CD8-positive, alpha-beta memory T cell (primary cell): ENCODE measurements around the gene PRAMEF12. TPM values are rescaled to one million over a fixed set of nuclear protein-coding genes. Genes with fewer than 3 reads are reported as not detected.
"Not testable (repeated sequence)": the region's sequence is repeated elsewhere in the genome, so short reads cannot be mapped to it uniquely, and the experiment has no call there.

Experiments
- CTCF ChIA-PET: fragments of 350-600 bp; sonication (Branson Sonifier 250); formaldehyde crosslinking; loops from one replicate; lab custom pipeline; 2021; ENCODE audit warnings: antibody characterized with exemption; lab: Charles Lee
- POLR2A ChIA-PET: fragments of 350-600 bp; sonication (Branson Sonifier 250); formaldehyde crosslinking; loops from one replicate; lab custom pipeline; 2021; ENCODE audit warnings: antibody characterized with exemption; lab: Charles Lee
- DNase-seq, 5 donors: peaks; one replicate each; pipeline versions ENCODE4 v3.0.0 to v3.0.0-alpha.2; 2020 to 2022; ENCODE audit warnings: mixed read lengths in 1 of 5
- H3K27ac ChIP-seq: one replicate; pipeline ENCODE4 v1.7.0; 2013; ENCODE audit warnings: low read depth, mild to moderate bottlenecking, low read length, moderate library complexity
- H3K27me3 ChIP-seq: 2 replicates; pipeline ENCODE4 v1.7.0; 2013; ENCODE audit warnings: low read length, mild to moderate bottlenecking; ENCODE audit not compliant: insufficient read depth, poor library complexity, severe bottlenecking
- H3K36me3 ChIP-seq: 2 replicates; pipeline ENCODE4 v1.7.0; 2013; ENCODE audit warnings: mild to moderate bottlenecking, low read length, moderate library complexity; ENCODE audit not compliant: insufficient read depth
- H3K4me1 ChIP-seq: 2 replicates; pipeline ENCODE4 v1.7.0; 2013; ENCODE audit warnings: mild to moderate bottlenecking, low read length, moderate library complexity; ENCODE audit not compliant: insufficient read depth
- H3K4me3 ChIP-seq: 2 replicates; pipeline ENCODE4 v1.7.0; 2013; ENCODE audit warnings: mild to moderate bottlenecking, low read length
- H3K9me3 ChIP-seq: 2 replicates; pipeline ENCODE4 v1.7.0; 2013; ENCODE audit warnings: mild to moderate bottlenecking, low read length
- H3K27ac Mint-ChIP-seq, 8 donors: one replicate each; pipeline ENCODE4 v1.8.0; 2020 to 2021; ENCODE audit warnings: mixed read lengths in 8 of 8, mild to moderate bottlenecking in 6 of 8, inconsistent platforms in 3 of 8, moderate library complexity in 3 of 8
- H3K27me3 Mint-ChIP-seq, 2 donors: one replicate each; pipeline ENCODE4 v1.8.0; 2020 to 2021; ENCODE audit warnings: mixed read lengths in 2 of 2, mild to moderate bottlenecking in 1 of 2, moderate library complexity in 1 of 2
- H3K36me3 Mint-ChIP-seq, 3 donors: one replicate each; pipeline ENCODE4 v1.8.0; 2020 to 2021; ENCODE audit warnings: mixed read lengths in 3 of 3, inconsistent platforms in 1 of 3, mild to moderate bottlenecking in 1 of 3
- H3K4me1 Mint-ChIP-seq, 3 donors: one replicate each; pipeline ENCODE4 v1.8.0; 2020 to 2021; ENCODE audit warnings: mixed read lengths in 3 of 3, inconsistent platforms in 1 of 3, mild to moderate bottlenecking in 1 of 3
- H3K4me3 Mint-ChIP-seq, 7 donors: one replicate each; pipeline ENCODE4 v1.8.0; 2020 to 2021; ENCODE audit warnings: mixed read lengths in 7 of 7, mild to moderate bottlenecking in 6 of 7, moderate library complexity in 4 of 7, inconsistent platforms in 2 of 7
- H3K9me3 Mint-ChIP-seq, 5 donors: one replicate each; pipeline ENCODE4 v1.8.0; 2020 to 2022; ENCODE audit warnings: mixed read lengths in 5 of 5, mild to moderate bottlenecking in 3 of 5, moderate library complexity in 2 of 5, inconsistent platforms in 1 of 5
- polyA plus RNA-seq: library from polyadenylated mRNA; unstranded; fragments of 300-500 nt; fragmentation: Illumina TruSeq; gene quantifications from one replicate; pipeline ENCODE4 v1.2.3, GENCODE V29; 2021
- total RNA-seq, 2 experiments: library from RNA; stranded (reverse); gene quantifications; one replicate each; pipeline ENCODE4 v1.2.3, GENCODE V29; 2021

Gene PRAMEF12
- total RNA-seq: not detected
- not detected for polyA plus RNA-seq

DNA sequence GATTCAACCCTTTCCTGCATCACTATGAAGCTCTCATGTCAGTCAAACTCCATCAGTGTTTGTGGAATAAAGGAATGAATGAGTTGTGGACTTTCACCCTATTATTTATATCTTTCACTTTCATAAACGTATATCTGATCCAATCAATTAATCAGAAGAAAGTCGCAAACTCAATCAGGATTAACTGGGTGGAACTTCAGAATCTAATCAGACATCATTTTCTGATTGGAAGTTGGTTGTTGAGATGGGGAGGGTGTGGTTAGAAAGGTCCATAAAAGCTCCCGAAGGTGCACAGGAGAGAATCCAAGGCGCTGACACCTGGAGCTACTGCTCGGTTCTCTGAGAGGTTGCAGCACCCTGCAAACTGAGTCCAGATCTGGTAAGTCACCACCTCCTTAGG is at the start of gene PRAMEF12:
Gene PRAMEF12 (plus strand): TSS at position 301 of the 400 bp plus-strand sequence. CDS start 1,130 bp downstream, outside the sequence.
- no peak for DNase-seq
- no peaks in the 10 kb centered on the region for H3K9me3 ChIP-seq
- H3K36me3 ChIP-seq: no peaks in the 10 kb centered on the region
- ChIA-PET POLR2A (no interaction called here), CTCF (no interaction called here)
- Mint-ChIP-seq H3K27me3 (peaks cover 36 to 69% of the 10 kb centered on the region in 2 donors), H3K9me3 (no peaks in the 10 kb centered on the region), H3K36me3 (no peaks in the 10 kb centered on the region), H3K4me3 (no peak within 1 kb of the TSS), H3K4me1 (no peaks in the 10 kb centered on the region), H3K27ac (no peak within 1 kb of the TSS)
- no peak within 1 kb of the TSS for H3K4me3 ChIP-seq
- no peak within 1 kb of the TSS for H3K27ac ChIP-seq
- peaks cover 8% of the 10 kb centered on the region for H3K27me3 ChIP-seq
- H3K4me1 ChIP-seq: no peaks in the 10 kb centered on the region

DNA sequence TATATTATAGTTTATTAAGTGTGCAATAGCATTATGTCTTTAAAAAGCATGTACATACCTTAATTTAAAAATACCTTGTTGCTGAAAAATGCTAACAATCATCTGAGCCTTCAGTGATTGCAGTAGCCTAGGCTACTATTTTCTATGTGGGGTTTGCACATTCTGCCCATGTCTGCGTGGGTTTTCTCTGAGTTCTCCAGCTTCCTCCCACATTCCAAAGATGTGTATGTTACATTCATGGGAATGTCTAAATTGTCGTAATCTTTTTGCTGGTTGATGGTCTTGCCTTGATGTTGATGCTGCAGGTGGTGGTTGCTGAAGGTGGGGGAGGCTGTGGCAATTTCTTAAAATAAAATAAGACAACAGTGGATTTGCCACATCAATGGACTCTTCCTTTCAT is 45.1 kb upstream of the PRAMEF12 start:
- Histone ChIP-seq H3K4me1 (no peaks in the 10 kb centered on the region), H3K36me3 (no peaks in the 10 kb centered on the region), H3K9me3 (no peaks in the 10 kb centered on the region), H3K27me3 (no peaks in the 10 kb centered on the region), H3K4me3 (no peak overlapping the region), H3K27ac (no peak overlapping the region)
- no peak overlapping the region for H3K4me3 Mint-ChIP-seq
- H3K27ac Mint-ChIP-seq: no peak overlapping the region
- ChIA-PET CTCF (no interaction called here), POLR2A (no interaction called here)
- peaks cover 32 to 66% of the 10 kb centered on the region in 2 donors for H3K27me3 Mint-ChIP-seq
- peaks cover 0 to 8% (median 0%) of the 10 kb centered on the region in 3 donors for H3K36me3 Mint-ChIP-seq
- no peaks in the 10 kb centered on the region for H3K4me1 Mint-ChIP-seq
- H3K9me3 Mint-ChIP-seq: peaks cover 12 to 33% (median 23%) of the 10 kb centered on the region in 5 donors
- no peak for DNase-seq

- Histone ChIP-seq H3K4me3 (no peak overlapping the region), H3K4me1 (no peaks in the 10 kb centered on the region), H3K27me3 (no peaks in the 10 kb centered on the region), H3K27ac (no peak overlapping the region), H3K9me3 (no peaks in the 10 kb centered on the region), H3K36me3 (no peaks in the 10 kb centered on the region)
- Mint-ChIP-seq H3K9me3 (peaks cover 12 to 37% (median 30%) of the 10 kb centered on the region in 5 donors), H3K27me3 (peaks cover 41 to 74% of the 10 kb centered on the region in 2 donors), H3K27ac (no peak overlapping the region), H3K4me3 (no peak overlapping the region), H3K4me1 (no peaks in the 10 kb centered on the region), H3K36me3 (peaks cover 0 to 8% (median 0%) of the 10 kb centered on the region in 3 donors)
- DNase-seq: no peak
- ChIA-PET POLR2A (no interaction called here), CTCF (no interaction called here)
Observed at GRCh38 chr1:12730156-12730555, 43.4 kb upstream of the PRAMEF12 start.

DNA sequence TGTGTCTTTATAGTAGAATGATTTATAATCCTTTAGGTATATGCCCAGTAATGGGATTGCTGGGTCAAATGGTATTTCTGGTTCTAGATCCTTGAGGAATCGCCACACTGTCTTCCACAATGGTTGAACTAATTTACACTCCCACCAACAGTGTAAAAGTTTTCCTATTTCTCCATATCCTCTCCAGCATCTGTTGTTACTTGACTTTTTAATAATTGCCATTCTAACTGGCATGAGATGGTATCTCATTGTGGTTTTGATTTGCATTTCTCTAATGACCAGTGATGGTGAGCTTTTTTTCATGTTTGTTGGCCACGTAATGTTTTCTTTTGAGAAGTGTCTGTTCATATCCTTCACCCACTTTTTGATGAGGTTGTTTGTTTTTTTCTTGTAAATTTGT is 42.5 kb upstream of the PRAMEF12 start:
- Mint-ChIP-seq H3K27me3 (peaks cover 43 to 76% of the 10 kb centered on the region in 2 donors), H3K9me3 (peaks cover 17 to 42% (median 35%) of the 10 kb centered on the region in 5 donors)
- H3K4me1 Mint-ChIP-seq, H3K4me1 ChIP-seq, CTCF ChIA-PET, H3K36me3 Mint-ChIP-seq, H3K27me3 ChIP-seq, H3K36me3 ChIP-seq, DNase-seq, H3K27ac Mint-ChIP-seq, H3K4me3 Mint-ChIP-seq, POLR2A ChIA-PET, H3K27ac ChIP-seq, H3K4me3 ChIP-seq, H3K9me3 ChIP-seq: not testable (repeated sequence)

DNA sequence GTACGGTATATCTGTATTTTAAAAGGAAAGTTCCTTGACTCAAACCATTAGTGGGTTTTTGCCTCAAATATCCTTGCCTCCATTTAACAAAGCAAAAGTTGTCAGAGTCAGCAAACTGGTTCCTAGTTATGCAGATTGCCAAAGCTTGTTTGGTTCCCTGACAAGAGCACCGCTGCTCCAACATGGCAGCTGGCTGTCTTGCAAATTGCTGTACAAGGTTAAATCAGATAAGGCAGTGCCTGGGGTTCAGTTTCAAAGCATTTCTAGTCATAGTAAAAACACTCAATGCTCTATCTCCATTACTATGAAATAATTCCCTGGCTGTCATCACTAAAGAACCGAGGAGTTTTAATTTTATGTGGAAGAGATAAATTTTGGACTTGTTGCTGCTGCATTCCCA is 38.9 kb upstream of the PRAMEF12 start:
- Mint-ChIP-seq H3K27ac (no peak overlapping the region), H3K4me3 (no peak overlapping the region), H3K36me3 (peaks cover 0 to 17% (median 1%) of the 10 kb centered on the region in 3 donors), H3K4me1 (no peaks in the 10 kb centered on the region), H3K27me3 (peaks cover 40 to 87% of the 10 kb centered on the region in 2 donors), H3K9me3 (peaks cover 28 to 56% (median 46%) of the 10 kb centered on the region in 5 donors)
- H3K36me3 ChIP-seq: no peaks in the 10 kb centered on the region
- H3K9me3 ChIP-seq: no peaks in the 10 kb centered on the region
- H3K27me3 ChIP-seq: peaks cover 7% of the 10 kb centered on the region
- H3K4me3 ChIP-seq: no peak overlapping the region
- DNase-seq: no peak
- POLR2A ChIA-PET: no interaction called here
- no peak overlapping the region for H3K27ac ChIP-seq
- CTCF ChIA-PET: no interaction called here
- H3K4me1 ChIP-seq: no peaks in the 10 kb centered on the region

DNA sequence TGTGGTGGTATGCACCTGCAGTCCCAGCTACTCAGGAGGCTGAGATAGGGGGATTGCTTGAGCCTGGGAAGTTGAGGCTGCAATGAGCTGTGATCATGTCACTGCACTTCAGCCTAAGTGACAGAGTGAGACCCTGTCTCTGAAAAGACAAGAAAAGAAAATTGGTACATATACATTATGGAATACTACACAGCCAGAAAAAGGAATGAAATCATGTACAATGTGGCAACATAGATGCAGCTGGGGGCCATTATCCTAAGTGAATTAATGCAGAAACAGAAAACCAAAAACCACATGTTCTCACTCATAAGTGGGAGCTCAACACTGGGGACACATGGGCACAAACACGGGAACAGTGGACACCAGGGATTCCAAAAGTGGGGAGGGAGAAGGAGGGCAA is 34.6 kb upstream of the PRAMEF12 start:
- DNase-seq: no peak
- Histone ChIP-seq H3K36me3 (no peaks in the 10 kb centered on the region), H3K27ac (no peak overlapping the region), H3K27me3 (peaks cover 7% of the 10 kb centered on the region), H3K4me3 (no peak overlapping the region), H3K9me3 (no peaks in the 10 kb centered on the region), H3K4me1 (no peaks in the 10 kb centered on the region)
- peaks cover 0 to 9% (median 1%) of the 10 kb centered on the region in 3 donors for H3K36me3 Mint-ChIP-seq
- H3K9me3 Mint-ChIP-seq: peaks cover 16 to 31% (median 17%) of the 10 kb centered on the region in 5 donors
- CTCF ChIA-PET: no interaction called here
- no peaks in the 10 kb centered on the region for H3K4me1 Mint-ChIP-seq
- no peak overlapping the region for H3K27ac Mint-ChIP-seq
- POLR2A ChIA-PET: no interaction called here
- peaks cover 18 to 82% of the 10 kb centered on the region in 2 donors for H3K27me3 Mint-ChIP-seq
- no peak overlapping the region for H3K4me3 Mint-ChIP-seq

GRCh38 chr1:12739613-12740012 is 33.9 kb upstream of the PRAMEF12 start:
- no peak for DNase-seq
- Histone ChIP-seq H3K27ac (no peak overlapping the region), H3K4me3 (no peak overlapping the region), H3K27me3 (peaks cover 7% of the 10 kb centered on the region), H3K4me1 (no peaks in the 10 kb centered on the region), H3K9me3 (no peaks in the 10 kb centered on the region), H3K36me3 (no peaks in the 10 kb centered on the region)
- Mint-ChIP-seq H3K9me3 (peaks cover 16 to 30% (median 16%) of the 10 kb centered on the region in 5 donors), H3K4me1 (no peaks in the 10 kb centered on the region), H3K36me3 (peaks cover 0 to 9% (median 1%) of the 10 kb centered on the region in 3 donors), H3K27me3 (peaks cover 16 to 82% of the 10 kb centered on the region in 2 donors), H3K27ac (no peak overlapping the region), H3K4me3 (no peak overlapping the region)
- ChIA-PET CTCF (no interaction called here), POLR2A (no interaction called here)

DNA sequence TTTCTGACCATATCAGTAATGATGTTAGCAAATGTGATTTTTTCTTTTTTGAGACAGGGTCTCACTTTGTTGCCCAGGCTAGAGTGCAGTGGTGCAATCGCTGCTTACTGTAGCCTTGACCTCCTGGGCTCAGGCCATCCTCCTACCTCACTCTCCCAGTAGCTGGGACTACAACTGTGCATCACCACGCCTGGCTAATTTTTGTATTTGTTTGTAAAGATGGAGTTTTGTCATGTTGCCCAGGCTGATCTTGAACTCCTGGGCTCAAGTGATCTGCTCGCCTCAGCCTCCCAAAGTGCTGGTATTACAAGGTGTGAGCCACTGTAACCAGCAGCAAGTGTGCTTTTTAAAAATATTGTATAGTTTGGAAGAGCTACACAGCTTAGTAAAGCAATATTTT is 31.6 kb upstream of the PRAMEF12 start:
- Mint-ChIP-seq H3K9me3 (peaks cover 4 to 18% (median 10%) of the 10 kb centered on the region in 5 donors), H3K4me1 (no peaks in the 10 kb centered on the region), H3K4me3 (no peak overlapping the region), H3K27ac (no peak overlapping the region), H3K27me3 (peaks cover 14 to 79% of the 10 kb centered on the region in 2 donors), H3K36me3 (peaks cover 0 to under 1% (median 0%) of the 10 kb centered on the region in 3 donors)
- Histone ChIP-seq H3K4me3 (no peak overlapping the region), H3K4me1 (no peaks in the 10 kb centered on the region), H3K36me3 (no peaks in the 10 kb centered on the region), H3K27ac (no peak overlapping the region), H3K27me3 (no peaks in the 10 kb centered on the region), H3K9me3 (no peaks in the 10 kb centered on the region)
- ChIA-PET CTCF (no interaction called here), POLR2A (no interaction called here)
- DNase-seq: no peak
